Endodermal cell (in vitro differentiated cells): ENCODE measurements around the gene MRPS35. TPM values are rescaled to one million over a fixed set of nuclear protein-coding genes. Genes with fewer than 3 reads are reported as not detected.

Source experiments
- DNase-seq: peaks from one replicate; pipeline ENCODE4 v3.0.0-alpha.2; 2017
- H3K27ac ChIP-seq: 2 replicates; pipeline ENCODE4 v1.5.1; 2013; ENCODE audit warnings: mild to moderate bottlenecking, low read depth, low read length, moderate library complexity
- H3K27me3 ChIP-seq: 2 replicates; pipeline ENCODE4 v1.6.1; 2013; ENCODE audit warnings: mild to moderate bottlenecking, low read length, moderate library complexity; ENCODE audit not compliant: insufficient read depth, control insufficient read depth, poor library complexity, severe bottlenecking
- H3K36me3 ChIP-seq: 2 replicates; pipeline ENCODE4 v1.7.0; 2013; ENCODE audit warnings: mild to moderate bottlenecking, low read length, moderate library complexity; ENCODE audit not compliant: control insufficient read depth, insufficient read depth
- H3K4me1 ChIP-seq: one replicate; pipeline ENCODE4 v1.7.0; 2013; ENCODE audit warnings: low read length; ENCODE audit not compliant: control insufficient read depth, insufficient read depth
- H3K4me3 ChIP-seq: 2 replicates; pipeline ENCODE4 v1.5.1; 2013; ENCODE audit warnings: mild to moderate bottlenecking, low read length, moderate library complexity
- H3K9ac ChIP-seq: 2 replicates; pipeline ENCODE4 v1.6.1; 2013; ENCODE audit warnings: mild to moderate bottlenecking, low read length, moderate library complexity; ENCODE audit not compliant: poor library complexity, severe bottlenecking; ENCODE audit errors: extremely low read depth
- H3K9me3 ChIP-seq: 2 replicates; pipeline ENCODE4 v1.6.1; 2013; ENCODE audit warnings: mild to moderate bottlenecking, low read length, moderate library complexity; ENCODE audit not compliant: control insufficient read depth
- H3K27ac Mint-ChIP-seq: 2 replicates; pipeline ENCODE4 v1.8.0; 2020; ENCODE audit warnings: mixed read lengths
- H3K27me3 Mint-ChIP-seq: 2 replicates; pipeline ENCODE4 v1.8.0; 2021; ENCODE audit warnings: mild to moderate bottlenecking, mixed read lengths; ENCODE audit not compliant: insufficient read depth
- H3K36me3 Mint-ChIP-seq: 2 replicates; pipeline ENCODE4 v1.8.0; 2020; ENCODE audit warnings: low read depth, mixed read lengths
- H3K4me1 Mint-ChIP-seq: 2 replicates; pipeline ENCODE4 v1.8.0; 2020; ENCODE audit warnings: mixed read lengths
- H3K4me3 Mint-ChIP-seq: 2 replicates; pipeline ENCODE4 v1.8.0; 2020; ENCODE audit warnings: mild to moderate bottlenecking, moderate library complexity, mixed read lengths
- H3K9me3 Mint-ChIP-seq: 2 replicates; pipeline ENCODE4 v1.8.0; 2020; ENCODE audit warnings: mild to moderate bottlenecking, mixed read lengths
- CTCF ChIP-seq: fragments of 200-600 bp; sonication (generic); conservative IDR thresholded peaks from 2 replicates; pipeline ENCODE4 v1.5.0; 2021; ENCODE audit warnings: antibody characterized with exemption, mild to moderate bottlenecking
- WGBS, 2 experiments: methylation state at CpG; one replicate each; pipeline versions ENCODE4 v1.1.5 to v1.1.7; 2013; ENCODE audit warnings: missing lambda C conversion rate in 2 of 2, mixed read lengths in 1 of 2; ENCODE audit not compliant: insufficient coverage in 1 of 2, insufficient read length in 1 of 2; 5-methylcytosine and 5-hydroxymethylcytosine counted together
- total RNA-seq, 2 donors: library from RNA; stranded (reverse); fragmentation: NEBNext Ultra II Directional in 1 of 2; extraction: Animal tissue kit (Norgen Biotek cat#: 25700) in 1 of 2; gene quantifications; 2 replicates in 1 of 2; 3 replicates in 1 of 2; pipeline ENCODE4 v1.2.1, GENCODE V29; 2021

The MRPS35 gene
- total RNA-seq, 2 donors from 2014 or later, result 33.7 to 62.6 TPM

GRCh38 chr12:27667540-27667939 lies 43.1 kb upstream of the MRPS35 start:
- no peaks in the 10 kb centered on the region for H3K4me1 Mint-ChIP-seq
- H3K27ac Mint-ChIP-seq, result peak overlapping the region; percentile 23
- H3K36me3 ChIP-seq, result peaks cover 81% of the 10 kb centered on the region
- H3K4me3 ChIP-seq, result no peak overlapping the region
- H3K9me3 Mint-ChIP-seq, result no peaks in the 10 kb centered on the region
- no peak overlapping the region for H3K27ac ChIP-seq
- DNase-seq, result no peak
- H3K36me3 Mint-ChIP-seq, result peaks cover 84% of the 10 kb centered on the region
- H3K9me3 ChIP-seq, result no peaks in the 10 kb centered on the region
- no peaks in the 10 kb centered on the region for H3K4me1 ChIP-seq
- H3K9ac ChIP-seq, result no peak overlapping the region
- no peaks in the 10 kb centered on the region for H3K27me3 ChIP-seq
- WGBS, 2 experiments, result 95 to 98% methylated on average over 5 to 6 of the region's 6 CpGs
- H3K4me3 Mint-ChIP-seq, result no peak overlapping the region
- no peaks in the 10 kb centered on the region for H3K27me3 Mint-ChIP-seq
- TF ChIP-seq CTCF, result no peak

- H3K4me1 ChIP-seq, result no peaks in the 10 kb centered on the region
- H3K4me1 Mint-ChIP-seq, result no peaks in the 10 kb centered on the region
- no peak for DNase-seq
- no peaks in the 10 kb centered on the region for H3K27me3 ChIP-seq
- 95 to 100% methylated on average over 3 to 4 of the region's 4 CpGs for WGBS, 2 experiments
- H3K9me3 Mint-ChIP-seq, result no peaks in the 10 kb centered on the region
- H3K36me3 Mint-ChIP-seq, result peaks cover 71% of the 10 kb centered on the region
- H3K9ac ChIP-seq, result no peak overlapping the region
- H3K27me3 Mint-ChIP-seq, result no peaks in the 10 kb centered on the region
- no peak overlapping the region for H3K4me3 ChIP-seq
- no peak overlapping the region for H3K4me3 Mint-ChIP-seq
- no peak overlapping the region for H3K27ac Mint-ChIP-seq
- no peak for TF ChIP-seq CTCF
- H3K36me3 ChIP-seq, result peaks cover 90% of the 10 kb centered on the region
- H3K27ac ChIP-seq, result no peak overlapping the region
- no peaks in the 10 kb centered on the region for H3K9me3 ChIP-seq
These were observed 38.6 kb upstream of the MRPS35 start for GRCh38 chr12:27672051-27672450.

GRCh38 chr12:27672643-27673042 lies 38.0 kb upstream of the MRPS35 start:
- peaks cover 71% of the 10 kb centered on the region for H3K36me3 Mint-ChIP-seq
- WGBS, 2 experiments, result 100% methylated on average over 1 of the region's 1 CpG
- no peaks in the 10 kb centered on the region for H3K4me1 Mint-ChIP-seq
- DNase-seq, result no peak
- H3K4me3 Mint-ChIP-seq, result no peak overlapping the region
- no peaks in the 10 kb centered on the region for H3K27me3 Mint-ChIP-seq
- H3K9me3 Mint-ChIP-seq, result no peaks in the 10 kb centered on the region
- Histone ChIP-seq H3K27me3 (no peaks in the 10 kb centered on the region), H3K36me3 (peaks cover 90% of the 10 kb centered on the region), H3K4me3 (no peak overlapping the region), H3K27ac (no peak overlapping the region), H3K9ac (no peak overlapping the region), H3K4me1 (no peaks in the 10 kb centered on the region), H3K9me3 (no peaks in the 10 kb centered on the region)
- TF ChIP-seq CTCF, result no peak
- H3K27ac Mint-ChIP-seq, result no peak overlapping the region
